ENCODE results near the gene ZNF444. TPM values are rescaled to one million over a fixed set of nuclear protein-coding genes. Genes with fewer than 3 reads are reported as not detected.

The ZNF444 gene
- total RNA-seq, 2 donors from 2014 or later: 28.2 to 31.0 TPM

DNA sequence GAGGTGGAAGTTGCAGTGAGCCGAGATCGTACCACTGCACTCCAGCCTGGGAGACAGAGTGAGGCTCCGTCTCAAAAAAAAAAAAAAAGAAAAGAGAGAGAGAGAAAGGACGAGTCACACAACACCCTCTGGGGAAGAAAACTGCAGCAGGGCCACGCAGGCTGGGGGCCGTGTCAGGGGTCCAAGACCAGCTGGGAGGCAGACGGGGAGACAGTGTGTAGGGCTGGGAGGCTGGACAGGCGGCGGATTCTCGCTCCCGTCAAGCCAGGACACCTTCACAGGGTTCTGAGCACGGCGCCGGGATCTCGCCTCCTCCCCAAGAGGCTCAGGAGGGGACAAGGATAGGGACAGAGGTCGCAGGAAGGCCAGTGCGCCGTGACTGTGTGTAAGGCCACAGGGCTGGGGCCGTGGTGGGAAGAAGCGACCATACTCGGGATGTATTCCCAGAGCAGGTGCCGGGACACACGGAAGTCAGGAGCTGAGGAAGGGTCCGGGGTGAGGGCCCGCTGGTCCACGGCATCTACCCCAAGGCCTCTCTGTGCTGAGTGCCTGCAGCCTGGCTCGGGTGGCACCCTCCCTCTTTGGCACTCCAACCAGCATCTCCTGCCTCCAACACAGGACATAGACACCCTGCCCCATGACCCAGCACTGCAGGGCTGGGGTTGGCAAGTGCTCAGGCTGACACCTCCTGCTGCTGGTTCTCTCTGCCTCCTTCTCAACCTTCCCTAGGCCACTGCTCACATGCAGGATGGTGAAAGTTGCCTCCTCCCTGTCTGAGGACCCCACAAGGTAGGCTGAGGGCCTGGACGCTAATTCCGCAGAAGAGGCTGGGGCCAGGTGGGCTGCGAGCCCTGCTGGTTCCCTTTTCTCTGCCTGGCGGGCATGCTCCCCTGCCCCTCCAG, 41.2 kb upstream of the ZNF444 start:
- TF ChIP-seq, protein P1, sequence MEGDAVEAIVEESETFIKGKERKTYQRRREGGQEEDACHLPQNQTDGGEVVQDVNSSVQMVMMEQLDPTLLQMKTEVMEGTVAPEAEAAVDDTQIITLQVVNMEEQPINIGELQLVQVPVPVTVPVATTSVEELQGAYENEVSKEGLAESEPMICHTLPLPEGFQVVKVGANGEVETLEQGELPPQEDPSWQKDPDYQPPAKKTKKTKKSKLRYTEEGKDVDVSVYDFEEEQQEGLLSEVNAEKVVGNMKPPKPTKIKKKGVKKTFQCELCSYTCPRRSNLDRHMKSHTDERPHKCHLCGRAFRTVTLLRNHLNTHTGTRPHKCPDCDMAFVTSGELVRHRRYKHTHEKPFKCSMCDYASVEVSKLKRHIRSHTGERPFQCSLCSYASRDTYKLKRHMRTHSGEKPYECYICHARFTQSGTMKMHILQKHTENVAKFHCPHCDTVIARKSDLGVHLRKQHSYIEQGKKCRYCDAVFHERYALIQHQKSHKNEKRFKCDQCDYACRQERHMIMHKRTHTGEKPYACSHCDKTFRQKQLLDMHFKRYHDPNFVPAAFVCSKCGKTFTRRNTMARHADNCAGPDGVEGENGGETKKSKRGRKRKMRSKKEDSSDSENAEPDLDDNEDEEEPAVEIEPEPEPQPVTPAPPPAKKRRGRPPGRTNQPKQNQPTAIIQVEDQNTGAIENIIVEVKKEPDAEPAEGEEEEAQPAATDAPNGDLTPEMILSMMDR (IDR thresholded peaks at IDR 0.05): no peak

DNA sequence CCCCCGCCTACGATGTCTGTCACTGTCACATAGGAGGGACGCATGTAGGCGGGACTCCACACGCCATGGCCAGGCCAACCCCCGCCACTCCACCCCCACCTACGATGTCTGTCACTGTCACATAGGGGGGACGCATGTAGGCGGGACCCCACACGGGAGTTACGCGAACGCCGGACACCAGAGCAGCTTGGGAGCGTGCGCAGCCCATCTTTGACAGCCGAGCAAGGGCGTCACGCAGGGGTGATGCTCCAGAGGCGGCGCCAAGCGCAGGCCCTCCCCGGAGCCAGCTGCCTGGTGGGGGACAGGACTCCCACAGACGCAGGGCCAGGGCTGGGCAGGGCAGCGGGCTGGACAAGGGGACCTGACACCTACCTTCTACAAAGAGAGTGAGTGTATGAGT, 40.0 kb upstream of the ZNF444 start:
- TF ChIP-seq, protein P1 (IDR thresholded peaks at IDR 0.05): no peak
- H3K9me3 ChIP-seq: no peaks in the 10 kb centered on the region
- DNase-seq (ENCODE audit: low spot score) (no peak), ATAC-seq (ENCODE audit: insufficient number of reproducible peaks, low FRiP score, low read depth) (no peak)
- H3K36me3 ChIP-seq: peaks cover 20% of the 10 kb centered on the region
- H3K27ac ChIP-seq: no peak overlapping the region
- no peaks in the 10 kb centered on the region for H3K27me3 ChIP-seq (replicated peaks; ENCODE audit: insufficient read depth)
- H3K4me1 ChIP-seq (ENCODE audit: control insufficient read depth in 1 of 2, low read depth in 2 of 2): peaks cover 6 to 16% of the 10 kb centered on the region in 2 donors
- no peak overlapping the region for H3K4me3 ChIP-seq

More for the DNA sequence above, 41.2 kb upstream of the ZNF444 start:
- Histone ChIP-seq H3K36me3 (peaks cover 20% of the 10 kb centered on the region), H3K9me3 (no peaks in the 10 kb centered on the region), H3K4me1 (ENCODE audit: control insufficient read depth in 1 of 2, low read depth in 2 of 2) (peaks cover 0 to 6% of the 10 kb centered on the region in 2 donors), H3K27me3 (replicated peaks; ENCODE audit: insufficient read depth) (no peaks in the 10 kb centered on the region), H3K27ac (no peak overlapping the region), H3K4me3 (no peak overlapping the region)
- no peak for DNase-seq (ENCODE audit: low spot score)
- ATAC-seq (ENCODE audit: insufficient number of reproducible peaks, low FRiP score, low read depth): no peak

DNA sequence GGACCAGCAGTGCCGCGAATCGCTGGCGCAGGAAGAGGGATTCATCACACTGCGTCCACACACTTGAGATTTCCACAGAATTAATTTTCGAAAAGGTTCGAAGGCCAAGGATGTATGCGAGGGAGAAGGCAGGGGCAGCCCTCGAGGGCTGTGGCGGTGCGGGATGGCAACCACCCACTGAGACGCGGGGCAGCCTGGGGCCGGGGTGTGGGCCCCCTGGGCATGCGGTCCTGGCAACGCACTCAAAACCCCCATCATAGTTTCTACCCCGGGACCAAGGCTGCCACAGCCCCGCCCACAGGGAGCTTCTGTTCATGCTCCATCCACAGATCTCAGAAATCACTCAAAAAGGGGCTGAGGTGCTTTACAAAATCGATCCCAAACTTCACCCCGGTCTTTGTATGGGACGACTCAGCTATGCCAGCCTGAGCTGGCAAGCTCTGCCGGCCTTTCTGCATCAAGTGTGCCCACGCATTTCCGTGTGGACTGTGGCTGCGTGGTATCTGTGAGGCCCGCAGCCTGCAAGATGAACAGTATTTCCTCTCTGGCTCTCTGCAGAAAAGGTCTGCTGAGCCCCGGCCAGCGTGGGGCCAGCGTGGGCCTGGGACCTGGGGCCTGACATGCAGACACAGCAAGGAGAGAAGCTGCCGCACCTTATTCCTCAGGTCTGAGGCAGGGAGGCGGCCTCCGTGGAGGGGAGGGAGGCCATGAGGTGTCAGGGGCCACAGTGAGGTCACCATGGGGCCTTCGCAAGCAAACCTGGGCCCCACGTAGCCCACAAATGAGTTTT, 39.1 kb upstream of the ZNF444 start:
- H3K27me3 ChIP-seq (replicated peaks; ENCODE audit: insufficient read depth): no peaks in the 10 kb centered on the region
- ATAC-seq (ENCODE audit: insufficient number of reproducible peaks, low FRiP score, low read depth) (no peak), DNase-seq (ENCODE audit: low spot score) (no peak)
- peaks cover 20% of the 10 kb centered on the region for H3K36me3 ChIP-seq
- H3K27ac ChIP-seq: no peak overlapping the region
- no peaks in the 10 kb centered on the region for H3K9me3 ChIP-seq
- TF ChIP-seq, protein P1 (IDR thresholded peaks at IDR 0.05): no peak
- no peak overlapping the region for H3K4me3 ChIP-seq
- peaks cover 6 to 25% of the 10 kb centered on the region in 2 donors for H3K4me1 ChIP-seq (ENCODE audit: control insufficient read depth in 1 of 2, low read depth in 2 of 2)

DNA sequence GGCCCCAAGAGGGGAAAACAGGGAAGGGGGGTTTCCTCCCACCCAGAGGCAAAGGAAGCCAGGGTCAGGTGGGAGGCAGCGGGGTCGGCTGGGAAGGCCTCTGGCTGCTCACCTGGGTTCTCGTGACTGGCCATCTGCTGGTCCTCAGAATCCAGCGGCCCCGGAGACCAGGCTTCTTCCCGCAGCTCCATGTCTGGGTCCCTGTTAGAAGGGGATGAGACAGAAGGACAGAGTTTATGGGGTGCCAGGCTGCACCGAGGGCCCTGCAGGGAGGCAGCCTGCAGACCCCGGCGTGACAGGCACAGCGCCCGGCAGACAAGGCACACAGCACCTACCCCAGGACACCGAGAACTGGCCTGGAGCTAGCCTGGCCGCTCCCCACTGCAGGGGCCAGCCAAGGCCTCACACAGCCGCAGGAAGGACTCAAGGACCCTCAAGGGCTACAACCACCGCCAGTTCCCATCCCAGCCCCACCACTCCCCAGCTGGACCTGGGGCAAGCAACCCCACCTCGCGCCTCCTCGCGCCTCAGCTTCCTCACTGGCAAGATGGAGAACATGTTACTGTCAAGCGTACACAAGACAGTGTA, 38.0 kb upstream of the ZNF444 start:
- Histone ChIP-seq H3K4me1 (ENCODE audit: control insufficient read depth in 1 of 2, low read depth in 2 of 2) (peaks cover 11 to 36% of the 10 kb centered on the region in 2 donors), H3K4me3 (no peak overlapping the region), H3K27ac (no peak overlapping the region), H3K9me3 (no peaks in the 10 kb centered on the region), H3K27me3 (replicated peaks; ENCODE audit: insufficient read depth) (no peaks in the 10 kb centered on the region), H3K36me3 (peaks cover 19% of the 10 kb centered on the region)
- no peak for ATAC-seq (ENCODE audit: insufficient number of reproducible peaks, low FRiP score, low read depth)
- TF ChIP-seq, protein P1 (IDR thresholded peaks at IDR 0.05): no peak
- no peak for DNase-seq (ENCODE audit: low spot score)

DNA sequence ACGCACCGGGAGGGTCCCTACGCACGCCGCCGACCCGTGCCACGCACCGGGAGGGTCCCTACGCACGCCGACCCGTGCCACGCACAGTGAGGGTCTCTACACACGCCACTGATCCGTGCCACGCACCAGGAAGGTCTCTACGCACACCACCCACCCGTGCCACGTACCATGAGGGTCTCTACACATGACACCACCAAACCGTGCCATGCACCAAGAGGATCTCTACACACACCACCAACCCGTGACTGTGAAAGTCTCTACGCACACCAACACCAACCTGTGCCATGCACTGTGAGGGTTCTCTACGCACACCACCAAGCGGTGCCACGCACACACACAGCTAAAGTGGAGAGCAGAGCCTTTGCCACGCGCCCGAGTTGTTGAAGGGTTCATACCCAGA, 36.7 kb upstream of the ZNF444 start:
- peaks cover 13% of the 10 kb centered on the region for H3K36me3 ChIP-seq
- no peak overlapping the region for H3K4me3 ChIP-seq
- H3K27ac ChIP-seq: no peak overlapping the region
- ATAC-seq (ENCODE audit: insufficient number of reproducible peaks, low FRiP score, low read depth) (no peak), DNase-seq (ENCODE audit: low spot score) (no peak)
- H3K4me1 ChIP-seq (ENCODE audit: control insufficient read depth in 1 of 2, low read depth in 2 of 2): peaks cover 22 to 49% of the 10 kb centered on the region in 2 donors
- H3K9me3 ChIP-seq: no peaks in the 10 kb centered on the region
- TF ChIP-seq, protein P1 (IDR thresholded peaks at IDR 0.05): no peak
- H3K27me3 ChIP-seq (replicated peaks; ENCODE audit: insufficient read depth): no peaks in the 10 kb centered on the region

Data from thoracic aorta (tissue), 2 donors.